Suprapubic skin (tissue), 4 donors: ENCODE data around the gene ITSN1. TPM values are rescaled to one million over a fixed set of nuclear protein-coding genes. Genes with fewer than 3 reads are reported as not detected.

Experiments
- DNase-seq, 2 donors: peaks; one replicate each; pipeline ENCODE4 v3.0.0-alpha.2; 2019; ENCODE audit warnings: low spot score in 2 of 2
- H3K27ac ChIP-seq: fragments of 200-600 bp; sonication (generic); one replicate; pipeline ENCODE4 v1.5.1; 2019
- H3K27me3 ChIP-seq: fragments of 200-600 bp; sonication (generic); one replicate; pipeline ENCODE4 v1.5.1; 2019
- H3K36me3 ChIP-seq: fragments of 200-600 bp; sonication (generic); one replicate; pipeline ENCODE4 v1.5.1; 2019
- H3K4me1 ChIP-seq: fragments of 200-600 bp; sonication (generic); one replicate; pipeline ENCODE4 v1.5.1; 2019
- H3K4me3 ChIP-seq: fragments of 200-600 bp; sonication (generic); one replicate; pipeline ENCODE4 v1.5.1; 2019; ENCODE audit warnings: mild to moderate bottlenecking
- H3K9me3 ChIP-seq: fragments of 200-600 bp; sonication (generic); one replicate; pipeline ENCODE4 v1.5.1; 2019
- EP300 ChIP-seq: sonication (generic); formaldehyde crosslinking; IDR thresholded peaks from one replicate; pipeline ENCODE4 v1.6.1; 2017; ENCODE audit warnings: antibody characterized with exemption
- POLR2A ChIP-seq, 2 donors: fragments of 450-650 bp; IDR thresholded peaks; one replicate each; pipeline ENCODE4 v1.6.1; 2017; ENCODE audit warnings: antibody characterized with exemption in 2 of 2, mild to moderate bottlenecking in 2 of 2, moderate library complexity in 2 of 2
- POLR2AphosphoS5 ChIP-seq, 3 donors: sonication (generic); formaldehyde crosslinking; IDR thresholded peaks; one replicate each; pipeline ENCODE4 v1.6.1; 2017; ENCODE audit warnings: antibody characterized with exemption in 3 of 3
- WGBS: methylation state at CpG from one replicate; pipeline ENCODE4 v1.1.5; 2018; 5-methylcytosine and 5-hydroxymethylcytosine counted together
- total RNA-seq, 4 donors: library from RNA; depleted of rRNA; stranded (reverse); fragments of >200 nt; gene quantifications; one replicate each; pipeline ENCODE4 v1.1.0, GENCODE V29; 2016
- TF ChIP-seq, protein P1 (sequence below), 2 donors: fragments of 200-600 bp in 1 of 2; fragments of 450-650 bp in 1 of 2; sonication (generic) in 1 of 2; IDR thresholded peaks; one replicate each; pipeline ENCODE4 v1.5.1; 2016 to 2019; ENCODE audit warnings: antibody characterized with exemption in 2 of 2, mild to moderate bottlenecking in 1 of 2, moderate library complexity in 1 of 2

The ITSN1 gene
- total RNA-seq, 4 donors from 2014 or later, result 23.8 to 53.3 (median 35.2) TPM

GRCh38 chr21:33892853-33893252 lies 250.6 kb downstream of the ITSN1 start:
- WGBS, result 96% methylated on average over 7 of the region's 8 CpGs
- Histone ChIP-seq H3K4me3 (no peak overlapping the region), H3K36me3 (no peaks in the 10 kb centered on the region), H3K4me1 (peaks cover 13% of the 10 kb centered on the region), H3K27ac (no peak overlapping the region), H3K27me3 (no peaks in the 10 kb centered on the region), H3K9me3 (no peaks in the 10 kb centered on the region)
- no peak for DNase-seq
- TF ChIP-seq POLR2A (IDR thresholded peaks at IDR 0.05) (no peak), POLR2AphosphoS5 (IDR thresholded peaks at IDR 0.05) (no peak), EP300 (no peak)
- TF ChIP-seq, protein P1, sequence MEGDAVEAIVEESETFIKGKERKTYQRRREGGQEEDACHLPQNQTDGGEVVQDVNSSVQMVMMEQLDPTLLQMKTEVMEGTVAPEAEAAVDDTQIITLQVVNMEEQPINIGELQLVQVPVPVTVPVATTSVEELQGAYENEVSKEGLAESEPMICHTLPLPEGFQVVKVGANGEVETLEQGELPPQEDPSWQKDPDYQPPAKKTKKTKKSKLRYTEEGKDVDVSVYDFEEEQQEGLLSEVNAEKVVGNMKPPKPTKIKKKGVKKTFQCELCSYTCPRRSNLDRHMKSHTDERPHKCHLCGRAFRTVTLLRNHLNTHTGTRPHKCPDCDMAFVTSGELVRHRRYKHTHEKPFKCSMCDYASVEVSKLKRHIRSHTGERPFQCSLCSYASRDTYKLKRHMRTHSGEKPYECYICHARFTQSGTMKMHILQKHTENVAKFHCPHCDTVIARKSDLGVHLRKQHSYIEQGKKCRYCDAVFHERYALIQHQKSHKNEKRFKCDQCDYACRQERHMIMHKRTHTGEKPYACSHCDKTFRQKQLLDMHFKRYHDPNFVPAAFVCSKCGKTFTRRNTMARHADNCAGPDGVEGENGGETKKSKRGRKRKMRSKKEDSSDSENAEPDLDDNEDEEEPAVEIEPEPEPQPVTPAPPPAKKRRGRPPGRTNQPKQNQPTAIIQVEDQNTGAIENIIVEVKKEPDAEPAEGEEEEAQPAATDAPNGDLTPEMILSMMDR (IDR thresholded peaks at IDR 0.05), result no peak

DNA sequence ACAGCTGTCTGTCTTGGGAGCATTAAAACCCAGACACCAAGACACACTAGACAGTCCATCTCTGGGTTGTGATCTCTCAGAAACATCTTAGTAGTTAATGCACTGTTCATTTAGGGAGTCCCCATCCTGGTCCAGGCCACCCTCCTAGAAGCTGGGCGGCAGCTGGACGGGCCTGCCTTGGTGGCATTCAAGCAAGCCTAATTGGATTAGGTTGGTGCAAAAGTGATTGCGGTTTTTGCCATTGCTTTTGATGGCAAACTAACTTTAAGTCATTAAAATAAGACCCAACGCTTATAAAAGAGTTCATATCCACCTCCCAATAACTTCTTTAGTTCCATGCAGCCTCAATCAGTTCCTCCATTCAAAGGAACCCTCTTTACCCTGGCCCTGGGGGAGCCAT lies 251.6 kb downstream of the ITSN1 start:
- Histone ChIP-seq H3K36me3 (no peaks in the 10 kb centered on the region), H3K4me1 (peaks cover 13% of the 10 kb centered on the region), H3K4me3 (no peak overlapping the region), H3K27me3 (no peaks in the 10 kb centered on the region), H3K9me3 (no peaks in the 10 kb centered on the region), H3K27ac (no peak overlapping the region)
- WGBS, result 86% methylated on average over 4 of the region's 4 CpGs
- no peak for DNase-seq
- TF ChIP-seq POLR2AphosphoS5 (IDR thresholded peaks at IDR 0.05) (no peak), EP300 (no peak), POLR2A (IDR thresholded peaks at IDR 0.05) (no peak)
- TF ChIP-seq, protein P1 (IDR thresholded peaks at IDR 0.05), result no peak

- WGBS, result 8% methylated on average over 20 of the region's 20 CpGs
- Histone ChIP-seq H3K9me3 (no peaks in the 10 kb centered on the region), H3K4me1 (peaks cover 13% of the 10 kb centered on the region), H3K27me3 (no peaks in the 10 kb centered on the region), H3K36me3 (no peaks in the 10 kb centered on the region), H3K27ac (no peak overlapping the region), H3K4me3 (peak overlapping the region; percentile 32)
- TF ChIP-seq POLR2A (IDR thresholded peaks at IDR 0.05), result no peak
- TF ChIP-seq, protein P1 (IDR thresholded peaks at IDR 0.05), result peak in 1 of 2 donors; percentile 62
- DNase-seq, result peak; percentile 82 to 91
These were observed 252.5 kb downstream of the ITSN1 start for GRCh38 chr21:33894736-33895288.

DNA sequence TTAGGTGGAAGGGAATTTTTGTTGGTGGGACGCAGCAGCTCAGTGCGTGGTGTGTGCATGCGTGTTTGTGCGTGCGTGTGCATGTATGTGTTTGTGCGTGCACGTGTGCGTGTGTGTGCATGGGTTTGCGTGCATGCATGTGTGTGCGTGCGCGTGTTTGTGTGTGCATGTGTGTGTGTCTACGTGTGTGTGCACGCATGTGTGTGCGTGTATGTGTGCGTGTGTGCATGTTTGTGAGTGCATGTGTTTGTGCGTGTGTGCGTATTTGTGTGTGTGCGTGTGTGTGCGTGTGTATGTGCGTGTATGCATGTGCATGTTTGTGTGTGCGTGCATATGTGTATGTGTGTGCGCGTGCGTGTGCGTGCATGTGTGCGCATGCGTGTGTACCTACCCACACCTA lies 253.1 kb downstream of the ITSN1 start:
- H3K4me3 ChIP-seq, result no peak overlapping the region
- no peak for DNase-seq

GRCh38 chr21:33896691-33897090 lies 254.4 kb downstream of the ITSN1 start:
- no peak overlapping the region for H3K4me3 ChIP-seq
- no peak overlapping the region for H3K27ac ChIP-seq
- no peak for DNase-seq
- WGBS, result 84% methylated on average over 6 of the region's 6 CpGs
- H3K36me3 ChIP-seq, result no peaks in the 10 kb centered on the region
- no peaks in the 10 kb centered on the region for H3K27me3 ChIP-seq
- TF ChIP-seq EP300 (no peak), POLR2AphosphoS5 (IDR thresholded peaks at IDR 0.05) (no peak), POLR2A (IDR thresholded peaks at IDR 0.05) (no peak)
- TF ChIP-seq, protein P1 (IDR thresholded peaks at IDR 0.05), result no peak
- peaks cover 13% of the 10 kb centered on the region for H3K4me1 ChIP-seq
- no peaks in the 10 kb centered on the region for H3K9me3 ChIP-seq

More for the DNA sequence above, 253.1 kb downstream of the ITSN1 start:
- H3K27me3 ChIP-seq, result no peaks in the 10 kb centered on the region
- TF ChIP-seq, protein P1 (IDR thresholded peaks at IDR 0.05), result no peak
- TF ChIP-seq POLR2A (IDR thresholded peaks at IDR 0.05), result no peak
- TF ChIP-seq POLR2AphosphoS5 (IDR thresholded peaks at IDR 0.05), result no peak
- TF ChIP-seq EP300, result no peak
- 89% methylated on average over 28 of the region's 28 CpGs for WGBS
- no peaks in the 10 kb centered on the region for H3K36me3 ChIP-seq
- peaks cover 13% of the 10 kb centered on the region for H3K4me1 ChIP-seq
- H3K27ac ChIP-seq, result no peak overlapping the region
- H3K9me3 ChIP-seq, result no peaks in the 10 kb centered on the region
